Stimulated activated CD8-positive, alpha-beta memory T cell treated with anti-CD3 and anti-CD28 coated beads, Interleukin-12 subunit alpha, Interleukin-12 subunit beta, amount 100 ng/mL, for 24 hours (primary cell): ENCODE data around the gene CTNND2.

ENCODE experiments used
- DNase-seq: peaks from one replicate; pipeline ENCODE4 v3.0.0-alpha.2; 2020; ENCODE audit errors: extremely low read depth

CTNND2 gene

DNA sequence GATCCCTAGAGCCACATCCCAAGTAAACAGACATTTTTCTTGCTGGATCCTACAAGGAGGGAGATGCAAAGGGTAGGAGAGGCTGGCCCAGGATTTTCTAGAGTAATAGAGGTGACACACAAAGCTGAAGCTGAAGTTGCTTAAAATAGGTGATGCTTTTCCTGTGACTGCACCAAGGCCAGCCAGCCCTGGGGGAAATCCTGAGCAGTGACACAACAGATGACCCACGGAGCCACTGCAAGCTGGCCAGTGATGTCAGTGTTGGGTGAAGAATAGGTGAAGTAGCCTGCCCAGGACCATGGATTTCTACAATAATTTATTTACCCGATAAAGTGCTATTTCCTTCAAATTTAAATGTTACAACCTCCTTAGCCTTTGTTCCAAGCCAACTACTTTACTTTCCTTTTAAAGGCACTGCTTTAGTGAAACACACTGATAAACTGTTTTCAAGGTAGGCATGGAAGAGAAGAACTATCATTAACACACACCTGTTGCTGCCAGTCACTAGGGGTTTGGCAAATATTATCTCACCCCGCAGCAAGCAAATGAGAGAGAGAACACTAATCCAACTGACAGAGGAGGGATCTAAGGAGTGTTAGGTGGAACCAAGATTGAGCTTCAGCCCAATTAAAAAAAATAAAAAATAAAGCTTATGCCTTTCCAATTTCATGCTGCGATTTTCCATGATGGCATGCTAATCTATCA, 123.5 kb downstream of the CTNND2 start:
- no peak for DNase-seq

DNA sequence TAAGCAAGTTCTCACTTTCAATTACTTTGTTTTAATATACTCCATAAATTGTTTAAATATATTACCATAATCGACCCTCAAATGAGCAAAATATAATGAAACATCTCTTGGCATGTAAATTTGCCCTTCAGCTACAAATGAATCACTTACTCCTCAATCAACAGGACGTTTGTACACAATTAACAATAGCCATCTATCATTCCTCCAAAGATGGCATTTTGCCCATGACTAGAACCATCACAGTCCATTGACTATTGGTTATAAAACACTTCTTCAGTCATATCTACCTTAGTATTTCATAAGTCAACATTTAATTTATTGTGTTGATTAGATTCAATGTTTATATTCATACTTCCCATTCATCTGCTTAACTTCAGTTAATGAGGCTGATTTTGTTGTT, 127.2 kb downstream of the CTNND2 start:
- DNase-seq = no peak

GRCh38 chr5:11770310-11770709, 133.9 kb downstream of the CTNND2 start:
- DNase-seq = no peak

DNA sequence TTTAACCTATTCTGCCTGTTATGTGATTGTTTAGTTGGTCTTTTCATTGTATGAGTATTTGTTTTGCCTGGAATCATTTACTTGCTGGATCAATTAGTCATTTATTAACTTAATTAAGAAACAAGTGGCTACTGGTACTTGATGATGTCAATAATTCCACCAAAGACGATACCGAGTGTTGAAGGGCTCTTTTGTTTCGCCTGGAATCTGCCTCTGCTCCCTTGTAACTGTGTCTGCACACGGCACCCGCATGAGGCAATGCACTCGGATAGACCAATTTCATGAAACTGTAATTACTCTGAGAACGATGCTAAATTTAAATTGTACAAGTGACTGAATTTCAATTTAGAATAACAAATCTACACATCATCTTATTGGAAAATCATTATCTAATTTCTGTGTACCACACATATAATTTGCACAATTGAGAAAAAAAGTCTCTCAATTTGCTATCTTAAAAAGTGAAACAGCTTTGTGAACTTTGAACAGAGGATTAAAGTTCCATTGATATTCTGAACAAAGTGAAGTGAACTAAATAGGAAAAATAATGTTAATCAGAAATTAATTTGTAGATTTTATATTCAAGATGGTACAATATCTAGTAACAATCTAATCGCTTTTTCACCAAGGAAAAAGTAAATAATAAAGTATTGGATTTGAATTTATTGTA, 143.2 kb downstream of the CTNND2 start:
- DNase-seq = no peak

DNA sequence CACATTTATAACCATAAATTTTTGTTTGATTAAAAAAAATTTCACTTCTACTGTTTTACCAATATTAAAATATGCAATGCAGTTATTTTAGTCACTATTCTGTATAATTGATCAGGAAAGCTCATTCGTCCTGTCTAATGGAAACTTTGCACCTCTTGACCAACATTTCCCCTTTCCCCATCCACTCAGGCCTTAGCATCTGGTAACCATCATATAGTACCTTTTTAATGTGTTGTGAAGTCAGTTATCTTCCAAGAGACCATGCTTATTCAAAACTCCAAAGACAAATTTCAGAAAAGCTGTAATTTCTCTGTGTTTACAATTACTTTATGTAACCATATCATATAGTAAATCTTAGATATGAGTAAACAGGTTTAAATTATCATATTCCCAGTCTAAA, 145.9 kb downstream of the CTNND2 start:
- no peak for DNase-seq

DNA sequence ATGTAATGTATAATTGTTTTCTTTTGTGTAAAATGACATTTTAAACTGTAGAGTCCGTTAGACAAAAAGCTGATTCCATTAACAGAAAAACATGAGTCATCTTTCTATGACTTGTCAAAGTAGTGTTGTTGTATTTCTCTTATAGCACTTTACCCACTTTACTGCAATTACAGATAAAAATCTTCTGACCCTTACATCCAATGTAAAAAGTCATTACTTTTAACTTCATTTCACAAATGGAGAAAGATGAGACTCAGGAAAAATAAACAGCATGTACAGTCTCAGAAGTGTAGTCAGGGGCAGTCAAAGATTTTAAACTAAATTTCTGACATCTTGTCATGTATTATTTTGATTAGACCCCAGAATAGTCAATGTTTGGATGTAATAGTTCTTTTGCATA, 146.6 kb downstream of the CTNND2 start:
- DNase-seq = no peak

DNA sequence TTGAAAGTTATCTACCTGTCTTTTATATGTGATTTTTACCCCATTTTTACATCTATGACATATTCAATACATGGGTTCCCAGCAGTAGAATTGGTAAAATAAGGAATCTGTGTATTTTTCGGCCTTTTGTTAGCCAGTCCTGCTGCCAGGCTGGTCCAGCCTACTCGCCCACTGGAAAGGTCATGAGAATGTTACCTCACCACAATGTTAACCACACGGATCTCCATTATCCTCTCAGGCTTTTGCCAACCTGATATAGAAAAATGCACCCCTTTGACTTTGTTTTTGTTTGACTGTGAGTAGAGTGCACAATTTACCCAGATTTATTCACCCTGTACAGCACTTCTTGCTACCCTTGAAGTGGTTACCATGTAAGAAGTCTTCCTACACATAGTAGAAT, 167.2 kb downstream of the CTNND2 start:
- no peak for DNase-seq

- DNase-seq = no peak
These were observed 169.9 kb downstream of the CTNND2 start for GRCh38 chr5:11734369-11734768.

DNA sequence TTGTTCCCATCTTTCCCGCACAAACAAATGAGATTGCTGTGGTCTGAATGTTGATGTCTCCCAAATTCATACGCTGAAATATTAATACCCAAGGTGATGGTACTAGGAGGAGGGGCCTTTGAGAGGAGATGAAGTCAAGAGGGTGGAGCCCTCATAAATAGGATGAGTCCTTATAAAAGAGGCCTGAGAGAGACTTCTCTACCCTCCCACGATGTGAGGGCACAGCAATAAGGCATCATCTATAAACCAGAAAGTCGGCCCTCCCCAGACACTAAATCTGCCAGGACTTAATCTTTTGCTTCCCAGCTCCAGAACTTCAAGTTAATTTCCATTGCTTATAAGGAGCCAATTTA, 170.4 kb downstream of the CTNND2 start:
- DNase-seq = no peak

DNA sequence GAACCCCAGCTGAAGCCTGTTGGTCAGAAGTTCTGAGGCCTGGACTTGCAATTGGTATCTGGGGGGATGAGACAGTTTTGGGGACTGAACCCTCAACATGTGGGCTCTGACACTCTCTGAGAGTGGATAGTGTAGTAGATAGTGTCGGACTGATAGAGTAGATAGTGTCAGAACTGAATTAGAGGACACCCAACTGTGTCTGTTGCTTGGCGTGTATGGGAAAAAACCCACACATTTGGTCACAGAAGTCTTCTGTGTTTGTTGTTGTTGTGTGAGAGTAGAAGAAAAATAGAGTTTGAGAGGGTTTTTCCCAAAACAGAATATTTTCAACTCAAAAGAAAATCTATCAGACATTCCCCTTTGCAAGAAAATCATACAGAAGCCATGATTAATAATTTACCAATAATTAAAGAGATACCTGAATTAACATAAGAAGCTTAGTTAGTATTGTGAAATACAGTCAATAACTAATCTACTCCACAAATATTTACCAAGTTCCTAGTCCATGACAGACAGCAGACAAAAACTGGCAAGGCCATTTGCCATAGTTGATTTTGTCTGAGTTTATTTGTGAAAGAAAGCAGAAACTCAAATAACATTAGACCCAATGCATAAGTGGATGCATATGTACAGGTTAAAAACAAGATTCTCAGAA, 170.9 kb downstream of the CTNND2 start:
- DNase-seq = no peak

GRCh38 chr5:11724940-11725339, 179.3 kb downstream of the CTNND2 start:
- DNase-seq = no peak

GRCh38 chr5:11719888-11720481, 184.3 kb downstream of the CTNND2 start:
- DNase-seq = no peak

DNA sequence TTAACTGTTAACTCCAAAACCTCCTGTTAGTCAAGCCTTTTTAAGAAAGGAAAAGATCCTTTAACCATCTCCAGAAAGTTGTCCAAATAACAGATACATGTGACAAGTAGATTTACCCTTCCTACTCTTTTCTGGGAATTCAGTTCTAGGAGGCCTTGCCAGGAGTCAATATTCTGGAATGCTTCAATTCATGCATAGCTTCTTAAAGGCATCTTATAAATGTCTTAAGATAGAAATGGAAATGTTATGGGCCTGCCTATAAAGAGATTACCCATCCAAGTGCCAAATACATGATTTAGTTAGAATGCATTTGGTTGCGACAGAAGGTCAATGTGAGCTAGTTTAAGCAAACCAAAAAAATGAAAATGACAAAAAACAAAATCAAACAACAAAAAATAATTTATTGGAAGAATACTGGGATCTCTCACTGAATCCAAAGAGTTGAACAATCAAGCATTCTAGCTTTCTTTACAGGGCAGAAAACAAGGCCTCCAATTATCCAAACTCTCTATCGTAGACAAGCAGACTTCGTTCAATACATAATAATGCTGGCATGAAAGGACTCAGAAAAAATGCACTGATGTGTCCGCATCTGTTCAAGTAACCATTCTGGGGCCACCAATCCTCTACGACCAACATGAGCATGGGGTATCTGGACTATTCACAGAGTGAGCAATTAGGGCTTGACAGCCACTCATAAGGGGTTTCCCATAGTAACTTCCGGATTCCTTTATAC, 188.6 kb downstream of the CTNND2 start:
- no peak for DNase-seq

DNA sequence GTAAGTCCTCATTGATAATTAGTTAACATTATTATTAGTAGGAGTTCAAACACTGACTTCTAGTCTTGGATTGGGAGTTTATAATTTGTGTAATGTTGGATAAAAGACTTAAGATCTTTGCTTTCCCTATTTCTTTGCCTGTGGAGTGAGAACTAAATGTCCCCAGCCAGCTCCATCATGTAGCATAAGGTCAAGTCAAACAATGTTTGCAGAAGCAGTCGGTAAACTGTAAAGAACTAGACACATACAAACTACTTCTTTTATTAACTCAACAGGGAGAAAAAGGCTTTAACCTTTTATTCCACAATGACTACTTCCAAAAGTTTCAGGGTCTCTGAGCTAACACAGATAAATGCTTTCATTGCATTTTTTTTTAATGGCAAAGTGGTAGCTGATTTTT, 192.3 kb downstream of the CTNND2 start:
- no peak for DNase-seq

DNA sequence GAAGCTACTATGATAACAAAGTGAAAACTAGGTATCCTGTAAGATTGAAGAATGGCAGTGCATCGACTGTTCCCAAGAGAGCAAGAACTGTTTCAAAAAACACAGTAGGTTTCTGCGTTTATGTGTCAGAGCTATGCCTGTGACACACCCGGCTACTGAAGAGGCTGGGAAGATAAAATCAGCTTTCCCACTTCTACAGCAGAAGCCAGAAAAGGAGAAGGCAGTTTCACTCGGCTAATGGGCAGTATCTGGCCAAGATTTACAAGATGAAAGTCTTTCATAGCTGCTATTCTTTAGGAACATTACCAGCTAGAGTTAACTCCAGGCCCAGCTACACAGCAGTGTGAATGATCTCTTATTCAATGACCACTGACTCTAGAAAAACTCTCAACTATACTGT, 195.2 kb downstream of the CTNND2 start:
- no peak for DNase-seq

DNA sequence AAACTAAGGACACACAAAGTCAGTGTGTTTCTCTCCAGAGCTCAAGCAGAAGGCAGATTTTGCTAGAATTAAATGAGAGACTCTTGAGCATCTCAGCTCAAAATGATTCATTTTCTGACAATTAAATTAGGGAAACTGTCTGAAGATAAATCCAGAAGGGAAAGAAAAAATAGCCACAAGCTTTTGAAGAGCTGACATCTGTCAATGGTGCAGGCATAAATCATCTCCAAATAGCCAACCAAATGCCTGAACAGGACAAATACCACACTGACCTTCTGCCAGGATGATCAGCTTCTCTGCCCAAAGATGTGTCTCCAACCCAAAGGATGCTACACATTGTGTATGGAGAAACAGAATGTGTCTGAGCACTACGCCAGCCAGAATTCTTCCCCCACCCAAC, 199.3 kb downstream of the CTNND2 start:
- DNase-seq = no peak

- DNase-seq = no peak
These were observed 203.9 kb downstream of the CTNND2 start for GRCh38 chr5:11700391-11700790.

GRCh38 chr5:11692636-11693035, 211.6 kb downstream of the CTNND2 start:
- DNase-seq = no peak

- no peak for DNase-seq
These were observed 216.7 kb downstream of the CTNND2 start for GRCh38 chr5:11687498-11687897.

DNA sequence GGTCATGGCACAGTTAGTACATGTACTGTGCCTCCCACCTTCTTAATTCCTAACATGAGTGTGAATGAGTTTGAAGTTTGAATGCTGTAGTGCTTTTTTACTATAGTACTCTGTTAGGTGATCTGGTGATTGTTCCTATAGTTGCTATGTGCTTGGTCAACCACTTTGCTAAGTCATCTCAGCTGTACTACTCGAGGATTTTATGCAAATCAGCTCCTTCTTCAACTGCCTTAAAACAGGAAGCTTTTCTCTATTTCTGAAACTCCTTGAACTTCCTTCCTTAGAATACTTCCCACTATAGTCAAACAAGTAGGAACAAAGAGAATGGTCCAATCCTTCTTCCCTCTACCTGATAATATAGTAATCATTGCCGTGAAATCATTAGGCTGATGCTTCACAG, 219.6 kb downstream of the CTNND2 start:
- DNase-seq = no peak

DNA sequence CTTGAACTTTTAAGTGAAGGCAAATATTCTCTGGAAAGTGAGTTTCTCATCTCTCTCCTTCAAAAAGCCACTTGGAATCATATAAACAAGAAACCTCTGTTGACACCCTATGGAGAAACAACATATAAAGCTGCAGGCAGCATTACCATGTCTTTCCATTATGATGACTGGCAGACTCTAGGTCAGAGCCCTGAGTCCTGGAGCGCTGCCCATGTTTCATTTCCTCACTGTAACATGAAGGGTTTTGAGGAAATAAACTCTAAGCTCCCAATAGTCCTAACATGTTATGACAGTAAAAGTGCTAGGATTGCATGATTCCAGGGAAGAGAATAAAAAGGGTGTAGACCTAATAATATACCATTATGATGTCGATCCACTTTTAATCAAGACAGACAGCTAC, 220.6 kb downstream of the CTNND2 start:
- no peak for DNase-seq

- DNase-seq = no peak
These were observed 222.4 kb downstream of the CTNND2 start for GRCh38 chr5:11681796-11682195.
